Measurements from ENCODE around the gene SYPL1. TPM values are rescaled to one million over a fixed set of nuclear protein-coding genes. Genes with fewer than 3 reads are reported as not detected.

The SYPL1 gene
- total RNA-seq, 1 experiment from 2014 or later, result 78.0 TPM

- H2AFZ ChIP-seq (ENCODE audit: low read depth, low read length, poor library complexity, severe bottlenecking), result peak overlapping the region; percentile 87
- ATAC-seq, result no peak
Observed at GRCh38 chr7:106042196-106042611, 69.9 kb downstream of the SYPL1 start.

DNA sequence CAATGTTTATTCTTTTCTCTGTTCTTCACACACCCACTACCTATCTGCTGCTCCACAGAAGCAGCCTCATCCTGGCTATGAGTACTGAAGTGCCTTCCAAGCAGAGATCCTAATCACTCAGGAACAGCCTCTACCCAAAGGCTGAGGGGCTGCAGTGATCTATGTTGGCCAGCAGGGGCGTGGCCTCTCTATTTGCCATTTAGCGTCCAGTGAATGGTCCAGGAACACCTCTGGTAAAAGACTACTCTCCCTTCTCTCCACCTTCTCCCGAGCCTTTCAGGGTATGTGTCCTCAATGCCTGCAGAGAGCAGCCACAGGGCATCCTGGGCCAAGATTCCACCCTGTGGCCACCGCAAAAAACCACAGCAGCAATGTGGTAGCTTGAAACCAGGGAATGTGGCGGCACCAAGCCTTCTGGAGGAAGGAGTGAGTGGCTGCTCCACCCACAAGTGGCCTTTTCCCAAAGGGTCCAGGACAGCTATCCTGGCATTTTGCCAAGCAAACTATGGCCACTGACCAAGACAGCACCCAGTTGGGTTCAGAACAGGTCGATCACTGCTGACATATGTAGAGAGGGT lies 70.9 kb downstream of the SYPL1 start:
- TF ChIP-seq CTCF (IDR thresholded peaks at IDR 0.05 in 2 of 3, conservative IDR thresholded peaks at IDR 0.05 in 1 of 3; ENCODE audit: borderline replicate concordance in 1 of 3, insufficient read depth in 1 of 3, low read depth in 2 of 3, low read length in 2 of 3) (peak; percentile 67 to 94 (median 88); a peak in 5 of 6 replicates), RAD21 (IDR thresholded peaks at IDR 0.05; ENCODE audit: low read depth) (peak; percentile 51), SIN3A (IDR thresholded peaks at IDR 0.05; ENCODE audit: low read depth) (no peak)
- H2AFZ ChIP-seq (ENCODE audit: low read depth, low read length, poor library complexity, severe bottlenecking), result peak overlapping the region; percentile 57

More at GRCh38 chr7:106042196-106042611, 69.9 kb downstream of the SYPL1 start:
- intact Hi-C loops (cut with micrococcal nuclease), result loop anchor here (1.0 to 10.0 kb wide), 3 partner anchors 107 to 457 kb away; partner anchors contain the start of gene EFCAB10
- H3K36me3 ChIP-seq (ENCODE audit: control insufficient read depth in 1 of 2, insufficient read depth in 2 of 2, low read length in 2 of 2), result no peaks in the 10 kb centered on the region
- H3K9me2 ChIP-seq (ENCODE audit: insufficient read depth), result no peaks in the 10 kb centered on the region
- ChIA-PET CTCF (interaction anchor here (1.4 to 4.1 kb wide), 8 partner anchors 14 to 393 kb away, joined by 3 to 21 read pairs (median 7); no protein-coding TSS in a partner anchor), POLR2A (no interaction called here), RAD21 (ENCODE audit: low non-redundant PET in 1 of 2, low total read pairs in 2 of 2, uncharacterized antibody in 2 of 2, unreplicated experiment in 2 of 2) (no interaction called here)
- H3K9ac ChIP-seq (ENCODE audit: low read length), result no peak overlapping the region
- no TSS peak for BruUV-seq (replicated peaks)
- no peaks in the 10 kb centered on the region for H3K9me3 ChIP-seq (ENCODE audit: control insufficient read depth in 1 of 2, insufficient read depth in 1 of 2, low read depth in 1 of 2, low read length in 2 of 2)
- H3K27ac ChIP-seq (ENCODE audit: low read depth, low read length), result no peak overlapping the region
- H3K4me1 ChIP-seq (ENCODE audit: control insufficient read depth in 1 of 2, insufficient read depth in 2 of 2, low read length in 2 of 2), result peaks cover 0 to 12% of the 10 kb centered on the region in 2 experiments; a peak in 2 of 4 replicates
- no peaks in the 10 kb centered on the region for H3K79me2 ChIP-seq (ENCODE audit: insufficient read depth, low read length)
- no peak overlapping the region for H3K4me3 ChIP-seq (replicated peaks in 1 of 2; ENCODE audit: low read depth in 1 of 2, low read length in 2 of 2)
- no peaks in the 10 kb centered on the region for H4K20me1 ChIP-seq (ENCODE audit: insufficient read depth)
- TF ChIP-seq, protein P1, sequence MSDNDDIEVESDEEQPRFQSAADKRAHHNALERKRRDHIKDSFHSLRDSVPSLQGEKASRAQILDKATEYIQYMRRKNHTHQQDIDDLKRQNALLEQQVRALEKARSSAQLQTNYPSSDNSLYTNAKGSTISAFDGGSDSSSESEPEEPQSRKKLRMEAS (IDR thresholded peaks at IDR 0.05), result no peak
- TF ChIP-seq EZH2 (IDR thresholded peaks at IDR 0.05) (no peak), FOSL1 (IDR thresholded peaks at IDR 0.05; ENCODE audit: low read depth) (no peak), RAD21 (IDR thresholded peaks at IDR 0.05; ENCODE audit: low read depth) (no peak), EGR1 (IDR thresholded peaks at IDR 0.05; ENCODE audit: low read depth) (no peak), YY1 (IDR thresholded peaks at IDR 0.05; ENCODE audit: extremely low read depth, insufficient replicate concordance, low read depth, low read length) (no peak), SP1 (IDR thresholded peaks at IDR 0.05; ENCODE audit: low read depth) (no peak), CEBPB (IDR thresholded peaks at IDR 0.05; ENCODE audit: low read depth) (no peak), ELF1 (IDR thresholded peaks at IDR 0.05; ENCODE audit: borderline replicate concordance, low read depth) (no peak), SRF (IDR thresholded peaks at IDR 0.05; ENCODE audit: low read depth) (no peak)
- no peak for DNase-seq (ENCODE audit: low read depth, low spot score)
- no peaks in the 10 kb centered on the region for H3K27me3 ChIP-seq (ENCODE audit: insufficient read depth, low read length)
- 0 out of 2 replicates have a peak overlapping the region, but pooled peaks have one; percentile 48 for H3K4me2 ChIP-seq (ENCODE audit: low read length)

More for the DNA sequence above, 70.9 kb downstream of the SYPL1 start:
- no TSS peak for BruUV-seq (replicated peaks)
- H3K36me3 ChIP-seq (ENCODE audit: control insufficient read depth in 1 of 2, insufficient read depth in 2 of 2, low read length in 2 of 2), result no peaks in the 10 kb centered on the region
- RAD21 ChIA-PET (ENCODE audit: low non-redundant PET in 1 of 2, low total read pairs in 2 of 2, uncharacterized antibody in 2 of 2, unreplicated experiment in 2 of 2), result no interaction called here
- CTCF ChIA-PET, result interaction anchor here (1.1 to 4.1 kb wide), 6 partner anchors 13 to 389 kb away, joined by 3 to 21 read pairs (median 4); no protein-coding TSS in a partner anchor
- no peak overlapping the region for H3K4me3 ChIP-seq (replicated peaks in 1 of 2; ENCODE audit: low read depth in 1 of 2, low read length in 2 of 2)
- H3K9ac ChIP-seq (ENCODE audit: low read length), result no peak overlapping the region
- no peaks in the 10 kb centered on the region for H3K79me2 ChIP-seq (ENCODE audit: insufficient read depth, low read length)
- peaks cover 0 to 12% of the 10 kb centered on the region in 2 experiments; a peak in 2 of 4 replicates for H3K4me1 ChIP-seq (ENCODE audit: control insufficient read depth in 1 of 2, insufficient read depth in 2 of 2, low read length in 2 of 2)
- no peaks in the 10 kb centered on the region for H3K9me3 ChIP-seq (ENCODE audit: control insufficient read depth in 1 of 2, insufficient read depth in 1 of 2, low read depth in 1 of 2, low read length in 2 of 2)
- POLR2A ChIA-PET, result no interaction called here
- DNase-seq (ENCODE audit: low read depth, low spot score) (peak; percentile 47), ATAC-seq (peak; percentile 81)
- intact Hi-C loops (cut with micrococcal nuclease), result loop anchor here (1.0 to 10.0 kb wide), 2 partner anchors 389 to 456 kb away; partner anchors contain the start of gene EFCAB10
- H3K9me2 ChIP-seq (ENCODE audit: insufficient read depth), result no peaks in the 10 kb centered on the region
- no peaks in the 10 kb centered on the region for H3K27me3 ChIP-seq (ENCODE audit: insufficient read depth, low read length)
- peak overlapping the region; percentile 46 for H3K4me2 ChIP-seq (ENCODE audit: low read length)
- H3K27ac ChIP-seq (ENCODE audit: low read depth, low read length), result no peak overlapping the region
- H4K20me1 ChIP-seq (ENCODE audit: insufficient read depth), result no peaks in the 10 kb centered on the region

Measured in HCT116 (cell line).